Measurements from ENCODE around the gene EPB41L4A. TPM values are rescaled to one million over a fixed set of nuclear protein-coding genes. Genes with fewer than 3 reads are reported as not detected.

Gene EPB41L4A
- total RNA-seq, 3 donors from 2014 or later, result 22.0 to 25.9 (median 22.6) TPM

GRCh38 chr5:112258571-112258970, 160.5 kb downstream of the EPB41L4A start:
- Histone ChIP-seq H3K36me3 (no peaks in the 10 kb centered on the region), H3K27ac (no peak overlapping the region), H3K9me3 (no peaks in the 10 kb centered on the region), H3K4me3 (no peak overlapping the region), H3K4me1 (no peaks in the 10 kb centered on the region), H3K27me3 (no peaks in the 10 kb centered on the region)
- DNase-seq (ENCODE audit: low spot score in 2 of 2), result no peak
- intact Hi-C loops (cut with DNase I; ENCODE audit: low total_unique reads), result no loop called here
- TF ChIP-seq, protein P1, sequence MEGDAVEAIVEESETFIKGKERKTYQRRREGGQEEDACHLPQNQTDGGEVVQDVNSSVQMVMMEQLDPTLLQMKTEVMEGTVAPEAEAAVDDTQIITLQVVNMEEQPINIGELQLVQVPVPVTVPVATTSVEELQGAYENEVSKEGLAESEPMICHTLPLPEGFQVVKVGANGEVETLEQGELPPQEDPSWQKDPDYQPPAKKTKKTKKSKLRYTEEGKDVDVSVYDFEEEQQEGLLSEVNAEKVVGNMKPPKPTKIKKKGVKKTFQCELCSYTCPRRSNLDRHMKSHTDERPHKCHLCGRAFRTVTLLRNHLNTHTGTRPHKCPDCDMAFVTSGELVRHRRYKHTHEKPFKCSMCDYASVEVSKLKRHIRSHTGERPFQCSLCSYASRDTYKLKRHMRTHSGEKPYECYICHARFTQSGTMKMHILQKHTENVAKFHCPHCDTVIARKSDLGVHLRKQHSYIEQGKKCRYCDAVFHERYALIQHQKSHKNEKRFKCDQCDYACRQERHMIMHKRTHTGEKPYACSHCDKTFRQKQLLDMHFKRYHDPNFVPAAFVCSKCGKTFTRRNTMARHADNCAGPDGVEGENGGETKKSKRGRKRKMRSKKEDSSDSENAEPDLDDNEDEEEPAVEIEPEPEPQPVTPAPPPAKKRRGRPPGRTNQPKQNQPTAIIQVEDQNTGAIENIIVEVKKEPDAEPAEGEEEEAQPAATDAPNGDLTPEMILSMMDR (IDR thresholded peaks at IDR 0.05), result no peak
- TF ChIP-seq POLR2A (IDR thresholded peaks at IDR 0.05) (no peak), POLR2AphosphoS5 (IDR thresholded peaks at IDR 0.05) (no peak)

DNA sequence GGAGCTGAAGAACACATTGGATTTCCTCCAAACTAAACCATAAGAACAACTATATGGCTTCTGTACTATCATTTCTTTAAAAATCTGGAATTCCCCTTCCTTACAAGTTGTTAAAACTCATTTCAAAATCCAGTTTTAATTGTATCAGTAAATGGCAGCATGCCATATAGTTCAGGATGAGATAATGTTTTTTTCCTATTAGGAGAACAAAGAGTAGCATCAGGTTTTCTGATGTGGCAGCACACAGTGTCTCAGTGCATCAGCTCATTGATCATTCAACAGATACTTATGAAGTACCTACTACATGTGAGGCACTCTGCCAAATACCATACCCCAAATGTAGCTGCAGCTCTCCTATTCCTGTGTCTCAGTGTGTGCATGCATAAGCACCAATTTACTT, 161.1 kb downstream of the EPB41L4A start:
- TF ChIP-seq, protein P1 (IDR thresholded peaks at IDR 0.05), result no peak
- TF ChIP-seq POLR2AphosphoS5 (IDR thresholded peaks at IDR 0.05) (no peak), POLR2A (IDR thresholded peaks at IDR 0.05) (no peak)
- intact Hi-C loops (cut with DNase I; ENCODE audit: low total_unique reads), result no loop called here
- H3K27me3 ChIP-seq, result no peaks in the 10 kb centered on the region
- no peaks in the 10 kb centered on the region for H3K9me3 ChIP-seq
- H3K36me3 ChIP-seq, result no peaks in the 10 kb centered on the region
- no peak overlapping the region for H3K27ac ChIP-seq
- no peak overlapping the region for H3K4me3 ChIP-seq
- DNase-seq (ENCODE audit: low spot score in 2 of 2), result no peak
- H3K4me1 ChIP-seq, result no peaks in the 10 kb centered on the region

- Histone ChIP-seq H3K36me3 (no peaks in the 10 kb centered on the region), H3K4me3 (no peak overlapping the region), H3K4me1 (no peaks in the 10 kb centered on the region), H3K27me3 (no peaks in the 10 kb centered on the region), H3K27ac (no peak overlapping the region), H3K9me3 (no peaks in the 10 kb centered on the region)
- TF ChIP-seq, protein P1 (IDR thresholded peaks at IDR 0.05), result no peak
- no peak for TF ChIP-seq POLR2A (IDR thresholded peaks at IDR 0.05)
- no peak for TF ChIP-seq POLR2AphosphoS5 (IDR thresholded peaks at IDR 0.05)
- no peak for DNase-seq (ENCODE audit: low spot score in 2 of 2)
- intact Hi-C loops (cut with DNase I; ENCODE audit: low total_unique reads), result no loop called here
Observed at GRCh38 chr5:112257005-112257404, 162.1 kb downstream of the EPB41L4A start.

DNA sequence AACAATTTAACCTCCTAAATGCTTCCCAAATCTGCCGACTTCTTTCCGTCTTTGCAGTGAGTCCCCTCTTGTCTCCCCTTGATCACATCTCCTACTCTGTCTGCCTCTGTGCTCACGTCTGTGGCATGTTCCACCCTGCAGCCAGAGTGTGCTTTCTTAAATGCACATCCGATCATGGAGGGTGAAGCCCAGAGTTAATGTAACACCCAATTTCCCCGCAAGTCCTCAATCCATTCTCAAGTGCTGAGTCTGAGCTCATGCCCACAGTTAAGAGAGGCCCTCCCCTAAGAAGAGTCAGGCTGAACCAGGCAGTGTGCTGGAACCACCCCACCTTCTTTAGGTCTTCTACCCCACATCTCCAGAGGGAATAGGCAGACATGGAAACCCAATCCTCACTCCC, 164.8 kb downstream of the EPB41L4A start:
- no peaks in the 10 kb centered on the region for H3K4me1 ChIP-seq
- no peak for TF ChIP-seq POLR2AphosphoS5 (IDR thresholded peaks at IDR 0.05)
- TF ChIP-seq, protein P1 (IDR thresholded peaks at IDR 0.05), result no peak
- TF ChIP-seq POLR2A (IDR thresholded peaks at IDR 0.05), result no peak
- H3K36me3 ChIP-seq, result no peaks in the 10 kb centered on the region
- DNase-seq (ENCODE audit: low spot score in 2 of 2), result no peak
- H3K9me3 ChIP-seq, result no peaks in the 10 kb centered on the region
- H3K4me3 ChIP-seq, result no peak overlapping the region
- intact Hi-C loops (cut with DNase I; ENCODE audit: low total_unique reads), result no loop called here
- H3K27ac ChIP-seq, result peak overlapping the region; percentile 51 to 81
- no peaks in the 10 kb centered on the region for H3K27me3 ChIP-seq

GRCh38 chr5:112253478-112254250, 165.4 kb downstream of the EPB41L4A start:
- Histone ChIP-seq H3K27me3 (no peaks in the 10 kb centered on the region), H3K4me3 (no peak overlapping the region), H3K9me3 (no peaks in the 10 kb centered on the region), H3K36me3 (no peaks in the 10 kb centered on the region), H3K27ac (peak overlapping the region; percentile 51 to 81), H3K4me1 (no peaks in the 10 kb centered on the region)
- TF ChIP-seq, protein P1 (IDR thresholded peaks at IDR 0.05), result no peak
- TF ChIP-seq POLR2A (IDR thresholded peaks at IDR 0.05) (no peak), POLR2AphosphoS5 (IDR thresholded peaks at IDR 0.05) (no peak)
- peak in 1 of 2 donors; percentile 29 for DNase-seq (ENCODE audit: low spot score in 2 of 2)
- intact Hi-C loops (cut with DNase I; ENCODE audit: low total_unique reads), result no loop called here

Measured in breast epithelium (tissue), 4 donors.